Hindlimb muscle (tissue), 1 donor: ENCODE results near the gene ICA1. TPM values are rescaled to one million over a fixed set of nuclear protein-coding genes. Genes with fewer than 3 reads are reported as not detected.
"Not testable (repeated sequence)": the region's sequence is repeated elsewhere in the genome, so short reads cannot be mapped to it uniquely, and the experiment has no call there.

Source experiments
- DNase-seq: peaks from one replicate; pipeline ENCODE4 v3.0.0-alpha.2; 2013
- polyA plus RNA-seq: library from polyadenylated mRNA; unstranded; fragments of 120-200 nt; gene quantifications from one replicate; pipeline ENCODE4 v1.2.1, GENCODE V29; 2013; ENCODE audit not compliant: insufficient read length

Gene ICA1
- polyA plus RNA-seq = 5.5 TPM

DNA sequence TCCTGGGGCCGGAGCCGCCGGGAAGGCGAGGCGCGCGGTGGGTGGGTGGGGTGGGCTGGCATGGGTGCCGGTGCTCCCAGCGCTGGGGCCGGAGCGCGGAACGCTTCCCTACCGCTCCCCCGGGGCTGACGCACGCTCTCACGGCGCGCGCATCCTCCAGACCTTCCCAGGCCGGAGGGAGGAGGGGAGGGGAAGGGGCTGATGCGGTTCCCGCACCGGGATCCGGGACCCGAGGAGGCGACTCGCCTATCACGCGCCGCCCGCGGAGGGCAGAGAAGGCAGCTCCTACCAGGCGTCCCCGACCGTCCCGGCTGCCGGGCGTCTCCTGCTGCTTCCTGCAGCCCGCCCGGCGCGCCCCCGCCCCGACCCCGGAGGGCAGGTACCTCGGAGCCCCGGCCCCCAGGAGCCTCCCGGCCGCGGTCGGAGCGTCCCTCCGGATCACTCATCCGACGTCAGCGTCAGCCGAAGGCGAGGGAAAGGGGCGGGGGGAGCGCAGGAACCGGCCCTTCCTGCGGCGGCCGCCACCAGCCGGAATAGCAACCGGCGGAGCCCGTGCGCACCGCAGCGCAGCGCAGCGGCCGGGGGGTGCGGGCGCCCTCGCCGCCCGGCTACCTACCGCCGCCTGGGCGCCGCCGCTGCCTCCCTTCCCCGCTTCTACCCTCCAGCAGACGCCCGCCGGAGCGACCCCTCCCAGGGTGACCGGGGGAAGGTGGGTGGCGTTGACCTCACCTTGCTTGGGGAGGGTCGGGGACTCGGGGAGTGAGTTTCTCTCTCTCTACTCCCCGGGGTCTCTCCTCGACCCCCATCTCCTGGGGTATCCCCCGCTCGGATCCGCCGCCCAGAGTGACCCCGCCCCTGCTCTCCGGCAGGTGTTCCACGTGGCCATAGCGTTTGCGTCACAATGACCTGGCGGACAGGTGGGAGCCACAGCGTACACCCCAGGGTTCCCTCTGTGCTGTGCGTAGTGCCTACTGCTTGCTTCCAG is at the start of gene ICA1:
Gene ICA1, minus strand, starts transcription at position 457 of the 985 bp plus-strand sequence. CDS start 26,241 bp downstream, outside the sequence.
- DNase-seq = peak; percentile 44

DNA sequence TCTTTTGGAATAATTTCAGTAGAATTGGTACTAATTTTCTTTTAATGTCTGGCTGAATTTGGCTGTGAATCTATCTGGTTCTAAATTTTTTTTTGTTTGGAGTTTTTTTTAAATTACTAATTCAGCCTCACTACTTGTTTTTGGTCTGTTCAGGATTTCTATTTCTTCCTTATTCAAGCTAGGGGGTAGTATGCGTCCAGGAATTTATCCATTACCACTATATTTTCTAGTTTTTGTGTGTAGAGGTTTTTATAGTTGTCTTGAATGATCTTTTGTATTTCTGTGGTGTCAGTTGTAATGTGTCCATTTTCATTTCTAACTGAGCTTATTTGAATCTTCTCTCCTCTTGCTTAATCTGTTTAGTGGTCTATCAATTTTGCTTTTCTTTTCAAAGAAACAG is 48.9 kb upstream of the ICA1 start:
- no peak for DNase-seq

- DNase-seq = no peak
Measured at GRCh38 chr7:8305625-8306388, 43.8 kb upstream of the ICA1 start.

- DNase-seq = no peak
Measured at GRCh38 chr7:8305104-8305503, 43.1 kb upstream of the ICA1 start.

DNA sequence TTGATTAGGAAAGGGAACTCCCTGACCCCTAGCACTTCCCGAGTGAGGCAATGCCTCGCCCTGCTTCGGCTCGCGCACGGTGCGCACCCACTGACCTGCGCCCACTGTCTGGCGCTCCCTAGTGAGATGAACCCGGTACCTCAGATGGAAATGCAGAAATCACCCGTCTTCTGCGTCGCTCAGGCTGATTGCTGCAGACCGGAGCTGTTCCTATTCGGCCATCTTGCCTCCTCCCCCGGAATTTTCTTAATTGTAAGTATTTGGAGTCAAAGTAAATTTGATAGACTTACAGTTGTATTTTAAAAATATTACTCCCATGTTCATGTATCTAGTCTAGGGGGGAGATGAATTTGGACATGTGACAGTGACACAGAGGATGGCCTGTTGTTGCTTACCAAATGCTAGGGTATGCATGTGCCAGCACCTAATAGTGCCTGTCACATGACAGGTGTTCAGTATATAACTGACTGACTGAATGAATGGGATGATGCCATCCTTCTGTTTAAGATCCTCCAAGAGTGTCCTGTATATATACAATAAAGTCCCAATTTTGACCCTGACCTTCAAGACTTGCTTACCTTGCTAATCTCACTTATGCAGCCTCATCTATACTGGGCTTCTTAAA is 42.0 kb upstream of the ICA1 start:
- no peak for DNase-seq

GRCh38 chr7:8297023-8297422 is 35.1 kb upstream of the ICA1 start:
- DNase-seq = not testable (repeated sequence)

DNA sequence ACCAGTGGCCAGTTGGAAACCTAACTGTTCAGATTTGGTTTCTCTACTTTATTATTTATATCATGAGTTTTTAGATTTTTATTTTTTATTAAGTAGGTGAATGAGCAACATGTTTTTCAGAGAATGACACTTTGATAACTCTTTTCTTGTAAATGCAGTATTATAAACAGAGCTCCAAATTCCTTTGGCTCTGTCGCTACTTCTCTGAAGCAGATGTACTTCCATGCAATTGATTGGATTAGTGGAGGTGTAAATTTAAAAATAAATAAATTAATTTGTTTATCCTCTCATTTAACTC is 34.3 kb upstream of the ICA1 start:
- no peak for DNase-seq

DNA sequence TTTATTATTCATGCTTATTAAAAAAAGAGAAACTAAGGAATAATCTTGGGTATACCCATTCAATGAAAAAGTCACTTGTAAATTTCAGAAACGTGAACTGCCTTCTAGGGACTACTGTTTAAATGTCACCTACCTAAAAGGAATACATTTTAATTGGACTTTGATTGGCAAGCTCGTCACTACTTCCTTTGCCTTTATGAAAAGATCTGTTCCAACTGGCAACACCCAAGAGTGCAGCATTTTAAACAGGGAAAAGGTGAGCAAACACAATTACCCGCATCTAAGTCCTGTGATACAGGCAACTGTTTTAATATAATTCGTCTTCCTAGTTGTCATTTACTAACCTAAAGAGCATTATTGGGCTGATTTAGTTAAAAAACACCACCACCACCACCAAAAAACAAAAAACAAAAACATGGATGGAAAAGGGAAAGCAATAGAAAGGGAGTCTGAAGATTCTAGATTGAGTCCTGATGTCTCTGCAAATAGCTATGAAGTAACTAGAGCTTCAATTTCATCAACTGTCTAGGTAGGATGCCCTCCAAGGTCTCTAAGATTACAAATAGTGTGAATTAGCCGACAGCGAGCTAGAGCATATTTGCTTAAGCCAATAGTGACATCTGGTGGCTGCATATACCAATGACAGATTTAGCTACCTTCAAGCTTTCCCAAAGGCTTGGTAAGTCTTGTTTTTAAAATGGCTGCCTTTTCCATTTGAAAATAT is 33.8 kb upstream of the ICA1 start:
- peak; percentile 56 for DNase-seq

DNA sequence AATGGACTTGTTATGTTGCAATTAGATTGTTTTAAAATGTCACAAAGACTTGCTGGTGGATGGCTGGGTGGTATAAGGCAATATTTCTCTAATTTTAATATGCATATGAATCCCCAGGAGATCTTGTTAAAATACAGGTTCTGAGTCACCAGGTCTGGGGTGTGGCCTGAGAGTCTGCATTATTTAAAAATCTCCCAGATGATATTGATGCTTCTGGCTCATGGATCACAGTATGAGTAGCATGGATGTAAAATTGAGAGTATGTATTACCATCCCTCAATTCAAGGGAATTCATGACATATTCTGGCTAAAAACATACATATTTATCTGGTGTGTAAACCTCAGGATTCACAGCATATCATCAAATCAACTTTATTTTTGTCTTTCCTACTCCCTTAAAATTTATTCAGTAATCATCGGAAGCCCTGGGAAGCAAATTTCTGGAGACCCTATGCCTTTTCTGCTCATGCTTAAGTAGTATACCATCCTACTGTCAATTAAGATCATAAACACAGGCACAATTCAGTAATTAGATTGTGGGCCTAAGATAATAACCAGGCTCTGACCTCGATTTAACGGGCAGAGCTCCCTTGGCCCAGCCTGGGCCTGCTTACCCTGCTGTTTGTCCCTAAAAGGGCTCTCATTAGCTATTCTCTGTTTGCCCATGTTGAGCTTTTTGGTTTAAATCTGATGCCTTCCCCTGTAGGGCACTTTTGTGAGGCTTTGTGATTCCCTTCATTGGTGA is 29.6 kb upstream of the ICA1 start:
- no peak for DNase-seq

GRCh38 chr7:8290645-8291308 is 28.8 kb upstream of the ICA1 start:
- no peak for DNase-seq

- no peak for DNase-seq
Measured at GRCh38 chr7:8286118-8286517, 24.2 kb upstream of the ICA1 start.

DNA sequence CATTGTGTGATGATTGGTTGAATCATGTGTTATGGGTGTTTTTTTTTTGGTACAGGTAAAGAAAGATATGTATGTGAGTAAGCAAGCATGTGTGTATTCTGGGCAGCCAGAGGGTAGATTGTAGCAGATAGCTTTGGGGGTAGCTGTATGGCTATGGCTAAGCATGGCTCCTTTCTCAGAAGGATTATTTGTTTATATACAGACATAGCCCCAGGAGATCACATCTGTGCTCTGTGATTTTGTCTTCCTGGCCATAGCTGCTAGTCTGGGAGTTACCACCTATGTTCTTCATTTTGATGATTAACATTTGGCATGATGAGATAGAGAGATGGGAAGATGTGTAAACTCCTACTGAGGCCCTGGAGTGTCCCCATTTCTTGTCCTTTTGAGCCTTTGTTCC is 23.2 kb upstream of the ICA1 start:
- DNase-seq = no peak

DNA sequence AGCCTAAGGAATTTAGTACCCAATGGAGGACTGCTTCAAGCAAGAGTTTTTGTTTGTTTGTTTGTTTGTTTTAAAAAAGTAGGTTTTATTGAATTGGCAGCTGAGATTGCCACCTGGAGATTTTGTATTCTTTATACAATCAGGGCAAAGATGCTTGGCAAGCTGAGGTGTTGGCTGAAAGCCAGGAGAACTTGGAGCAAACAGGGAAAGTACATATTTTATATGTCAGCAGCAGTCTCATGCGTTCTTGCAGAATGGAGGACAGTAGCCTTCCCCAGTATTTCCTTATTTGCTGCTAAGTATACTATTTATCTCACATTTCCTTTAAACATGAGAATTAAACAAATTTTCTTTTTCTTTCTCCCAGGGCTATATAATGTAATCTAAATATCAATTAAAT is 22.6 kb upstream of the ICA1 start:
- no peak for DNase-seq

GRCh38 chr7:8283968-8284367 is 22.0 kb upstream of the ICA1 start:
- DNase-seq = no peak

GRCh38 chr7:8282871-8283270 is 20.9 kb upstream of the ICA1 start:
- DNase-seq = no peak

- no peak for DNase-seq
Measured at GRCh38 chr7:8282162-8282561, 20.2 kb upstream of the ICA1 start.

DNA sequence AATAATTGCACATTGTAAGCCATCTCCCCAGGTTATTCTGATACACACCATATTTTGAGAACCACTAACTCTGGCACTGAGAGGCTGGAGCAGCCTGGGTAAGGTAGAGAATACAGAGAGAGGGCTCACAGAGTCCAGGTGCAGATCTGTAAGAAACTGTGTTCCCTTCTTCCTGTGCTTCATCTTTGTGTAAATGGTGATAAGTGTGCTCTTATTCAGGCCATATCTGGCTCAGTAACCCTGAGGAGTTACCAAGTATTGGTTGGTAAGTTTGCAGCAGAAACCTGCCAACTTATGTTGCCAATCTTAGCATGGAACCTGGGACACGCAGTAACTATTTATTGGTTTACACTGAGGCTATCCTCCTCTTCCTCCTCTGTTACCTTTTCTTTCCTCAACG is 16.2 kb upstream of the ICA1 start:
- no peak for DNase-seq

DNA sequence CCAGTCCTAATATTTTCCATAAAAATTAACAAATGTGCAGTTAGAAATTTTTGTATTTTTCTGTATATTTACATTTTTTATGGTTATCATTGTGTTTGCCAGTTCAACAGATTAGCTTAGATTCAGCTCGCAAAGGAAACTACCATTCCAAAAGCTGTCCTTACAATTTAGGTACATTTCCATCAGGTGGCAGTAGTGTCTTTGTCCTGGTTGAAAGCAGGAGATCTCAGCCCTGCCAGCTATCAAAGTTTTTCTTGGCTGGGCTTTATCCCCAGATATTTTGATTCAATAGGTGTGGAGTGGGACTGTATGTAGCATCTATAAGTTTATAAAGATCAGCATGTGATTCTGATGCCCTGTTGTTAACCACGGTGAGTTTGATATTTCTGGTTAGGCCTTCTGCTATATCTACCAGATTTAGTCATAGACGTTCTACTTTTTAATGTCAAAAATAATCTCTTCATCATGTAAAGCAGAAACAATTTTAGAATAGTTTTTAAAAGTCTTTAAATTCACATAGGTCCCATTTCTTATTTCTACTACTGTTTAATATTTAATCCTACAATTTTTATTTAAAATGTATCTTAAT is 15.5 kb upstream of the ICA1 start:
- DNase-seq = no peak

- DNase-seq = no peak
Measured at GRCh38 chr7:8274589-8274988, 12.6 kb upstream of the ICA1 start.

GRCh38 chr7:8271960-8272359 is 10.0 kb upstream of the ICA1 start:
- no peak for DNase-seq

GRCh38 chr7:8263048-8263447 is 1.1 kb upstream of the ICA1 start:
- DNase-seq = no peak
